Neural cell (in vitro differentiated cells): ENCODE results near the gene ARID3C.
A peak's percentile ranks its signal among the peaks of the same experiment; 100 is the strongest.

ENCODE experiments used
- CTCF ChIP-seq: fragments of 450-650 bp; IDR thresholded peaks from 2 replicates; pipeline ENCODE4 v1.5.1; 2014; ENCODE audit warnings: antibody characterized with exemption, mild to moderate bottlenecking, moderate library complexity; ENCODE audit not compliant: poor library complexity, severe bottlenecking
- EP300 ChIP-seq: fragments of 450-650 bp; conservative IDR thresholded peaks from 2 replicates; pipeline ENCODE4 v1.6.1; 2014; ENCODE audit warnings: antibody characterized with exemption, mild to moderate bottlenecking, moderate library complexity; ENCODE audit not compliant: poor library complexity, severe bottlenecking
- EZH2 ChIP-seq: fragments of 200-600, 300-800 bp; shearing (Covaris generic), sonication (generic); IDR thresholded peaks from 2 replicates; pipeline ENCODE4 v1.6.1; 2014; ENCODE audit warnings: antibody characterized with exemption, low read length, borderline replicate concordance, mild to moderate bottlenecking; ENCODE audit not compliant: insufficient read depth, poor library complexity, severe bottlenecking
- POLR2AphosphoS5 ChIP-seq: IDR thresholded peaks from 2 replicates; pipeline ENCODE4 v1.6.1; 2012
- RAD21 ChIP-seq: fragments of 450-650 bp; conservative IDR thresholded peaks from 2 replicates; pipeline ENCODE4 v1.6.1; 2014; ENCODE audit warnings: antibody characterized with exemption, mild to moderate bottlenecking, moderate library complexity
- SMC3 ChIP-seq: fragments of 450-650 bp; conservative IDR thresholded peaks from 2 replicates; pipeline ENCODE4 v1.6.1; 2014; ENCODE audit warnings: antibody characterized with exemption, mild to moderate bottlenecking, moderate library complexity; ENCODE audit not compliant: poor library complexity
- TAF1 ChIP-seq: IDR thresholded peaks from 2 replicates; pipeline ENCODE4 v1.6.1; 2012; ENCODE audit warnings: low read depth
- TF ChIP-seq, protein P1 (sequence below): IDR thresholded peaks from 2 replicates; pipeline ENCODE4 v1.6.1; 2012; ENCODE audit warnings: borderline replicate concordance

- TF ChIP-seq CTCF (no peak), EZH2 (no peak), POLR2AphosphoS5 (peak; percentile 68), EP300 (peak; percentile 92), TAF1 (no peak), SMC3 (no peak), RAD21 (no peak)
- TF ChIP-seq, protein P1, sequence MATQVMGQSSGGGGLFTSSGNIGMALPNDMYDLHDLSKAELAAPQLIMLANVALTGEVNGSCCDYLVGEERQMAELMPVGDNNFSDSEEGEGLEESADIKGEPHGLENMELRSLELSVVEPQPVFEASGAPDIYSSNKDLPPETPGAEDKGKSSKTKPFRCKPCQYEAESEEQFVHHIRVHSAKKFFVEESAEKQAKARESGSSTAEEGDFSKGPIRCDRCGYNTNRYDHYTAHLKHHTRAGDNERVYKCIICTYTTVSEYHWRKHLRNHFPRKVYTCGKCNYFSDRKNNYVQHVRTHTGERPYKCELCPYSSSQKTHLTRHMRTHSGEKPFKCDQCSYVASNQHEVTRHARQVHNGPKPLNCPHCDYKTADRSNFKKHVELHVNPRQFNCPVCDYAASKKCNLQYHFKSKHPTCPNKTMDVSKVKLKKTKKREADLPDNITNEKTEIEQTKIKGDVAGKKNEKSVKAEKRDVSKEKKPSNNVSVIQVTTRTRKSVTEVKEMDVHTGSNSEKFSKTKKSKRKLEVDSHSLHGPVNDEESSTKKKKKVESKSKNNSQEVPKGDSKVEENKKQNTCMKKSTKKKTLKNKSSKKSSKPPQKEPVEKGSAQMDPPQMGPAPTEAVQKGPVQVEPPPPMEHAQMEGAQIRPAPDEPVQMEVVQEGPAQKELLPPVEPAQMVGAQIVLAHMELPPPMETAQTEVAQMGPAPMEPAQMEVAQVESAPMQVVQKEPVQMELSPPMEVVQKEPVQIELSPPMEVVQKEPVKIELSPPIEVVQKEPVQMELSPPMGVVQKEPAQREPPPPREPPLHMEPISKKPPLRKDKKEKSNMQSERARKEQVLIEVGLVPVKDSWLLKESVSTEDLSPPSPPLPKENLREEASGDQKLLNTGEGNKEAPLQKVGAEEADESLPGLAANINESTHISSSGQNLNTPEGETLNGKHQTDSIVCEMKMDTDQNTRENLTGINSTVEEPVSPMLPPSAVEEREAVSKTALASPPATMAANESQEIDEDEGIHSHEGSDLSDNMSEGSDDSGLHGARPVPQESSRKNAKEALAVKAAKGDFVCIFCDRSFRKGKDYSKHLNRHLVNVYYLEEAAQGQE: no peak
Measured at GRCh38 chr9:34651876-34652601, 23.2 kb upstream of the ARID3C start, which contains the start of gene IL11RA.
